ENCODE data around the gene AGBL4.

- TF ChIP-seq EZH2 (IDR thresholded peaks at IDR 0.05; ENCODE audit: low read length, unreplicated experiment) = no peak
- no peak for TF ChIP-seq CTCF (conservative IDR thresholded peaks at IDR 0.05; ENCODE audit: low read depth, low read length)
- TF ChIP-seq EZH2phosphoT487 (IDR thresholded peaks at IDR 0.05; ENCODE audit: borderline replicate concordance, low read length) = no peak
Observed at GRCh38 chr1:49622877-49623276, 400.9 kb downstream of the AGBL4 start.
